ENCODE data around the gene INSC.

GRCh38 chr11:15248749-15249148 is 134.0 kb downstream of the INSC start:
- no peak for TF ChIP-seq CTCF (IDR thresholded peaks at IDR 0.05 in 4 of 5, conservative IDR thresholded peaks at IDR 0.05 in 1 of 5)
- no peak for TF ChIP-seq POLR2A (IDR thresholded peaks at IDR 0.05)
